Activated CD4-positive, alpha-beta T cell treated with anti-CD3 and anti-CD28 coated beads, Interleukin-2, amount 10 ng/mL, durations not matched to agents 7 days and 5 days (primary cell): ENCODE results near the gene OR6C3. TPM values are rescaled to one million over a fixed set of nuclear protein-coding genes. Genes with fewer than 3 reads are reported as not detected.
"Not testable (repeated sequence)": the region's sequence is repeated elsewhere in the genome, so short reads cannot be mapped to it uniquely, and the experiment has no call there.

ENCODE experiments used
- CTCF ChIA-PET: fragments of 350-600 bp; sonication (Branson Sonifier 250); formaldehyde crosslinking; loops from one replicate; lab custom pipeline; 2021; ENCODE audit warnings: antibody characterized with exemption; lab: Charles Lee
- POLR2A ChIA-PET: fragments of 350-600 bp; sonication (Branson Sonifier 250); formaldehyde crosslinking; loops from one replicate; lab custom pipeline; 2021; ENCODE audit warnings: antibody characterized with exemption; lab: Charles Lee
- DNase-seq: peaks from one replicate; pipeline ENCODE4 v3.0.0-alpha.2; 2020
- H3K27ac Mint-ChIP-seq: one replicate; pipeline ENCODE4 v1.8.0; 2021; ENCODE audit warnings: mild to moderate bottlenecking, moderate library complexity, mixed read lengths
- H3K27me3 Mint-ChIP-seq: one replicate; pipeline ENCODE4 v1.8.0; 2021; ENCODE audit warnings: mixed read lengths
- H3K36me3 Mint-ChIP-seq: one replicate; pipeline ENCODE4 v1.8.0; 2021; ENCODE audit warnings: low read depth, mixed read lengths
- H3K4me1 Mint-ChIP-seq: one replicate; pipeline ENCODE4 v1.8.0; 2021; ENCODE audit warnings: mixed read lengths
- H3K4me3 Mint-ChIP-seq: one replicate; pipeline ENCODE4 v1.8.0; 2021; ENCODE audit warnings: mild to moderate bottlenecking, moderate library complexity, mixed read lengths
- H3K9me3 Mint-ChIP-seq: one replicate; pipeline ENCODE4 v1.8.0; 2021; ENCODE audit warnings: mixed read lengths
- total RNA-seq, 2 experiments: library from RNA; stranded (reverse); gene quantifications; one replicate each; pipeline ENCODE4 v1.2.3, GENCODE V29; 2021

Gene OR6C3
- not detected for total RNA-seq

- Mint-ChIP-seq H3K36me3 (no peaks in the 10 kb centered on the region), H3K4me1 (no peaks in the 10 kb centered on the region), H3K9me3 (no peaks in the 10 kb centered on the region), H3K27me3 (peaks cover 8% of the 10 kb centered on the region), H3K27ac (no peak within 1 kb of the TSS), H3K4me3 (no peak within 1 kb of the TSS)
- ChIA-PET CTCF (no interaction called here), POLR2A (no interaction called here)
- no peak for DNase-seq
These were observed at the start of gene OR6C3 for GRCh38 chr12:55330446-55330845. Gene OR6C3, plus strand, starts transcription at chr12:55330746. Its CDS starts 955 bp downstream, at chr12:55331701.

GRCh38 chr12:55280991-55281390 lies 49.6 kb upstream of the OR6C3 start:
- no peaks in the 10 kb centered on the region for H3K4me1 Mint-ChIP-seq
- H3K9me3 Mint-ChIP-seq: no peaks in the 10 kb centered on the region
- no peak for DNase-seq
- H3K36me3 Mint-ChIP-seq: no peaks in the 10 kb centered on the region
- CTCF ChIA-PET: no interaction called here
- POLR2A ChIA-PET: no interaction called here
- H3K27me3 Mint-ChIP-seq: peaks cover 12% of the 10 kb centered on the region
- H3K27ac Mint-ChIP-seq: no peak overlapping the region
- H3K4me3 Mint-ChIP-seq: no peak overlapping the region

GRCh38 chr12:55289999-55290398 lies 40.5 kb upstream of the OR6C3 start:
- H3K9me3 Mint-ChIP-seq: no peaks in the 10 kb centered on the region
- H3K4me3 Mint-ChIP-seq: no peak overlapping the region
- no peak overlapping the region for H3K27ac Mint-ChIP-seq
- no peaks in the 10 kb centered on the region for H3K36me3 Mint-ChIP-seq
- peaks cover 14% of the 10 kb centered on the region for H3K27me3 Mint-ChIP-seq
- POLR2A ChIA-PET: no interaction called here
- no peaks in the 10 kb centered on the region for H3K4me1 Mint-ChIP-seq
- no peak for DNase-seq
- CTCF ChIA-PET: no interaction called here

- Mint-ChIP-seq H3K27ac (no peak within 1 kb of the TSS), H3K27me3 (peaks cover 6% of the 10 kb centered on the region), H3K4me3 (no peak within 1 kb of the TSS), H3K9me3 (no peaks in the 10 kb centered on the region), H3K4me1 (no peaks in the 10 kb centered on the region), H3K36me3 (no peaks in the 10 kb centered on the region)
- no peak for DNase-seq
- CTCF ChIA-PET: no interaction called here
- POLR2A ChIA-PET: no interaction called here
These were observed 34.1 kb upstream of the OR6C3 start, which contains the start of gene OR6C6 for GRCh38 chr12:55296469-55296868. Gene OR6C6, minus strand, starts transcription at chr12:55296569. Its CDS starts 1,337 bp downstream, at chr12:55295232.

- H3K27ac Mint-ChIP-seq: no peak within 1 kb of the TSS
- no peak for DNase-seq
- CTCF ChIA-PET: interaction anchor here (0.5 kb wide), 1 partner anchor 300 kb away, joined by 4 read pairs; no protein-coding TSS in a partner anchor
- no peaks in the 10 kb centered on the region for H3K9me3 Mint-ChIP-seq
- POLR2A ChIA-PET: no interaction called here
- H3K36me3 Mint-ChIP-seq: no peaks in the 10 kb centered on the region
- H3K27me3 Mint-ChIP-seq: peaks cover 14% of the 10 kb centered on the region
- H3K4me3 Mint-ChIP-seq: no peak within 1 kb of the TSS
- H3K4me1 Mint-ChIP-seq: no peaks in the 10 kb centered on the region
These were observed 16.5 kb upstream of the OR6C3 start, which contains the start of gene OR6C1 for GRCh38 chr12:55314043-55314442. Gene OR6C1, plus strand, starts transcription at chr12:55314343. Its CDS starts 6,257 bp downstream, at chr12:55320600.

- H3K4me1 Mint-ChIP-seq: no peaks in the 10 kb centered on the region
- ChIA-PET POLR2A (no interaction called here), CTCF (no interaction called here)
- no peak overlapping the region for H3K4me3 Mint-ChIP-seq
- no peak overlapping the region for H3K27ac Mint-ChIP-seq
- no peaks in the 10 kb centered on the region for H3K36me3 Mint-ChIP-seq
- H3K9me3 Mint-ChIP-seq: no peaks in the 10 kb centered on the region
- H3K27me3 Mint-ChIP-seq: peaks cover 2% of the 10 kb centered on the region
- DNase-seq: no peak
These were observed 10.3 kb upstream of the OR6C3 start for GRCh38 chr12:55320201-55320600.

GRCh38 chr12:55325801-55326200 lies 4.7 kb upstream of the OR6C3 start:
- H3K4me3 Mint-ChIP-seq: not testable (repeated sequence)

GRCh38 chr12:55336002-55336401 lies 5.5 kb downstream of the OR6C3 start:
- no peak overlapping the region for H3K4me3 Mint-ChIP-seq
- no peaks in the 10 kb centered on the region for H3K4me1 Mint-ChIP-seq
- CTCF ChIA-PET: no interaction called here
- no peaks in the 10 kb centered on the region for H3K9me3 Mint-ChIP-seq
- no peak for DNase-seq
- POLR2A ChIA-PET: no interaction called here
- H3K27me3 Mint-ChIP-seq: peaks cover 8% of the 10 kb centered on the region
- no peak overlapping the region for H3K27ac Mint-ChIP-seq
- H3K36me3 Mint-ChIP-seq: no peaks in the 10 kb centered on the region

More at GRCh38 chr12:55325801-55326200, 4.7 kb upstream of the OR6C3 start:
- H3K27me3 Mint-ChIP-seq, DNase-seq, H3K36me3 Mint-ChIP-seq, CTCF ChIA-PET, H3K4me1 Mint-ChIP-seq, H3K27ac Mint-ChIP-seq, H3K9me3 Mint-ChIP-seq, POLR2A ChIA-PET: not testable (repeated sequence)

- DNase-seq, CTCF ChIA-PET, H3K4me1 Mint-ChIP-seq, H3K4me3 Mint-ChIP-seq, H3K36me3 Mint-ChIP-seq, POLR2A ChIA-PET, H3K27ac Mint-ChIP-seq, H3K9me3 Mint-ChIP-seq: not testable (repeated sequence)
- peaks cover 11% of the 10 kb centered on the region for H3K27me3 Mint-ChIP-seq
These were observed 24.8 kb downstream of the OR6C3 start for GRCh38 chr12:55355338-55355737.

GRCh38 chr12:55362675-55363074 lies 32.1 kb downstream of the OR6C3 start, which contains the start of gene OR6C75:
Gene OR6C75, plus strand, starts transcription at chr12:55362975. Its CDS starts 2,136 bp downstream, at chr12:55365111.
- no peak within 1 kb of the TSS for H3K4me3 Mint-ChIP-seq
- POLR2A ChIA-PET: no interaction called here
- DNase-seq: no peak
- peaks cover 8% of the 10 kb centered on the region for H3K27me3 Mint-ChIP-seq
- H3K36me3 Mint-ChIP-seq: no peaks in the 10 kb centered on the region
- H3K27ac Mint-ChIP-seq: no peak within 1 kb of the TSS
- CTCF ChIA-PET: no interaction called here
- H3K9me3 Mint-ChIP-seq: no peaks in the 10 kb centered on the region
- H3K4me1 Mint-ChIP-seq: no peaks in the 10 kb centered on the region

GRCh38 chr12:55365086-55365485 lies 34.5 kb downstream of the OR6C3 start:
- Mint-ChIP-seq H3K27me3 (peaks cover 2% of the 10 kb centered on the region), H3K27ac (no peak overlapping the region), H3K36me3 (no peaks in the 10 kb centered on the region), H3K4me1 (no peaks in the 10 kb centered on the region), H3K9me3 (no peaks in the 10 kb centered on the region), H3K4me3 (no peak overlapping the region)
- CTCF ChIA-PET: no interaction called here
- DNase-seq: no peak
- POLR2A ChIA-PET: no interaction called here

GRCh38 chr12:55372521-55372920 lies 42.0 kb downstream of the OR6C3 start:
- H3K36me3 Mint-ChIP-seq: no peaks in the 10 kb centered on the region
- DNase-seq: no peak
- no peak overlapping the region for H3K4me3 Mint-ChIP-seq
- H3K9me3 Mint-ChIP-seq: no peaks in the 10 kb centered on the region
- peaks cover 2% of the 10 kb centered on the region for H3K27me3 Mint-ChIP-seq
- POLR2A ChIA-PET: no interaction called here
- H3K27ac Mint-ChIP-seq: no peak overlapping the region
- CTCF ChIA-PET: no interaction called here
- no peaks in the 10 kb centered on the region for H3K4me1 Mint-ChIP-seq
